ENCODE measurements around the gene RXFP1.
"Not testable (repeated sequence)": the region's sequence is repeated elsewhere in the genome, so short reads cannot be mapped to it uniquely, and the experiment has no call there.

RXFP1 gene

GRCh38 chr4:158621729-158622128 is 100.0 kb downstream of the RXFP1 start:
- DNase-seq = no peak

- no peak for DNase-seq
Observed at GRCh38 chr4:158622251-158622650, 100.6 kb downstream of the RXFP1 start.

GRCh38 chr4:158624889-158625478 is 103.3 kb downstream of the RXFP1 start:
- DNase-seq = peak in 1 of 2 experiments; percentile 37

DNA sequence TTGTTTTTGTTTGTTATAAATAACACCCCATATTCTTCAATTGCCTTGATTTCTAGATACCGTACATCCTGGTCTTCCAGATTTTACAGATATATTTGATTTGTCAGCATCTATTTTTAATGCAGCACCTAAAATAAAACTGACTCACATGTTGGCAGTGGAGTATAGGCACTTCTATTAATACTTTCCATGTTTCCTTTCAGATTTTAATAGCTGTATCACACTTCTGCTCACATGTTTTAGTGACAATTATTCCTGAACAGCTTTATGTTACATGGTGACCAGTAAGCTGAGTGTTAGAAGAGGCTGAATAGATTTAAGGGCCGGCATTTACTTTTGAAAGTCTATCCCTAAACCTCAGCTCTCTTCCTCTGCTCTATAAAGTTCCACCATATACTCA is 103.9 kb downstream of the RXFP1 start:
- DNase-seq = no peak

DNA sequence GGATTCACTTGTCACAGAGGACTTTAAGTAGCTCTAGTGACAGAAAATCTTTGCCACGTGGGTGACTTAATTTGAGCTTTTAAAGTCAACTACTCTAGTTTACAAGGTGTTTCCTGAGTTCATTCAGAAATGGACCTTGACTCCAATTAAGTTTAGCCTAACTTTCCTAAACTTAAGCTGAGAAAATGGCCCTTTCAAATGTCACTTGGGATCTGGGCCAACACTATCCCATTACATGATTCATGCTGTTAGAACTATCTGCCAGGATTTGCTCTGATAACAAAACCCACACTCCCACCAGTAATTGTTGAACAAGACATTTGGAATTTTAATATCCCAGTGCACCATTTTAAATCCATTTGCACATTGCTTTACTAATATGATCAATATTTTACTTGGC is 109.2 kb downstream of the RXFP1 start:
- peak in 1 of 2 experiments; percentile 9 for DNase-seq

DNA sequence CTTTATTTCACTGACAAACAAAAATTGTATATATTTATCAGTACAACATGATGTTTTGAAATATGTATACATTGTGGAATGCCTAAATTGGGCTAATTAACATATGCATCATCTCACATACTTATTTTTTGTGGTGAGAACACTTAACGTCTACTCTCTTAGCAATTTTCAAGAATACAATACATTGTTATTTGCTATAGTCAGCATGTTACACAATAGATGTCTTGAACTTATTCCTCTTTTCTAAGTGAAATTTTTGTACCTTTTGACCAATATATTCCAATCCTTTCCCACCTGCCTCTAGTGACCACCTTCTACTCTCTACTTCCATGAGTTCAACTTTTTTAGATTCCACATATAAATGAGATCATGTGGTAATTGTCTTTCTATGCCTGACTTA is 114.9 kb downstream of the RXFP1 start:
- no peak for DNase-seq

DNA sequence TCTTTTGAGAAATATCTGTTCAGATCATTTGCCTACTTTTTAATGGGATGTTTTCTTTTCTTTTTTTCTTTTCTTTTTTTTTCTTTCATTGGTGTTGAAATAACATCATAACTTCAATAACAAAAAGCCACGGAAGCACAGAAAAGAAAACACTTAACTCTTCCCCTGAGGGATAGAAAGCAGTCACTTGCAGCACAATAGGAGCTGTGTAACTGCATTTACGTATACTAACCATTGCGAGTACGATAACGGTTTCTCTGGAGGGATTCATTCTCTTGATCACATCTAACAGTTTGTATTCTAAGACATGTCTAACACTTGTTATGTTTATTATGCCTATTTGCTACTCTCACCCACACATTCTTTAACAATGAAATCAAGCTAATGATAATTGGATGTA is 122.7 kb downstream of the RXFP1 start:
- DNase-seq = no peak

- DNase-seq = no peak
Observed at GRCh38 chr4:158644760-158645159, 123.1 kb downstream of the RXFP1 start.

DNA sequence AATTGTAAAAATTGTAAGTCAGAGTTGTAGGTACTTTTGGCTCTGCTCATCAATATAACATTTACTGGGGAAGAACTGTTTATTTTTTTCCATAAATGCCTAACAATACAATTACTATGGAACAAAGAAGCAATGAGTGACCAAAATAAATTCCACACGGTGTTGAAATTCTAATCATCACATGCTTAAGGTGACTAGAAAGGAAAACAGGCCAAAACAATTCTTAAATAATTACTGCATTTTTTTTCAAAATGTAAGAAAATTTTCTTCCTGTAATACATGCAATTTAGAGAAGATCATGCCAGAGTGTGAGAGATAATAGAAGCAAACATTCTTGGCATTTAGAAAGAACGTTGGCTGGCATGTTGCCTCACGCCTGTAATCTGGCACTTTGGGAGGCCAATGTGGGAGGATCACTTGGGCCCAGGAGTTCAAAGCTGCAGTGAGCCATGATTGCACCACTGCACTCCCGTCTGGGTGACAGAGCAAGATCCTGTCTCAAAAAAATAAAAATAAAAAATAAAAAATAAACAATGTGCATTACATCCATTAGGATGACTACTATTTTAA is 127.5 kb downstream of the RXFP1 start:
- no peak for DNase-seq

DNA sequence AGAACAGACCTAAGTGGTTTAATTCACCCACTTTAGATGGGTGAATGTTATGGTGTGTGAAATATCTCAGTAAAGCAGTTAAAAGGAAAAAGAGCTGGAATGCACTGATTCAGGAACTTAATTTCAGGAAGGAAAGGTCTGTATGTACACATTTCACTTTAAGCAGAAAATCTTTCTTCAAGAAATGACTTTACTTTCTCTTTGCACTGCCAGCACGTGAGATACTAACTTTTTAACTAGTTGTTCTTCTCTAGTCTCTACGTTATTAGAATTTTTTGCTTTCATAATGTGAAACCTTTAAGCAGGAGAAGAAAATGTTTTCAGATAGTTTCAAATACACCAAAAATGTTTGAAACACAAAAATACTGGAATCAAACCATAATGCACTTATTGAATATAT is 131.2 kb downstream of the RXFP1 start:
- no peak for DNase-seq

DNA sequence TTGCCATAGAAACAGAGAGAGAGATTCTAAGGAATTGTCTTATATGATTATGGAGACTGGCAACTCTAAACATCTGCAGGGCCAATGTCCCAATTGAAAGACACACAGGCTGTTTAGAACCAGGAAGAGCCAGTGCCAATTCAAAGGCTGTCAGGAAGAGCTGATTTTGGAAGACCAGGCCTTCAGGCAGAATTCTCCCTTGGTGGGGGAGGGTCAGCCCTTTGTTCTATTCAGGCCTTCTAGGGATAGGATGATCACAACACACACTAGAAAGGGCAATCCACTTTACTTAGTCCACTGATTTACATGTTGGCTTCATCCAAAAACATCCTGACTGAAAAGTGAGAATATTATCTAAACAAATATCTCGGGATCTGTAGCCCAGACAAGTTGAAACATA is 134.8 kb downstream of the RXFP1 start:
- no peak for DNase-seq

DNA sequence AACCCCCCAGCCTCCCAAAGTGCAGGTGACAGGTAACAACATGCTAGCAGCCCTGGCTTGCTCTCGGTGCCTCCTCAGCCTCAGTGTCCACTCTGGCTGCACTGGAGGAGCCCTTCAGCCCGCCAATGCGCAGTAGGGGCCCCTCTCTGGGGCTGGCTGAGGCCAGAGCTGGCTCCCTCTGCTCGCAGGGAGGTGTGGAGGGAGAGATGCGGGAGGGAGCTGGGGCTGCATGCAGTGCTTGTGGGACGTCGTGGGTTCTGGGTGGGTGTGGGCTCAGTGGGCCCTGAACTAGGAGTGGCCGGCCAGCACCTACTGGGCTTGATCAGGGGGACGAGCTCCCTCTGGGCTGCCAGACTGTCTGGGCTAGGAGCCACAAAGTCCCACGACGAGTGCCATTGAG is 135.6 kb downstream of the RXFP1 start:
- no peak for DNase-seq

DNA sequence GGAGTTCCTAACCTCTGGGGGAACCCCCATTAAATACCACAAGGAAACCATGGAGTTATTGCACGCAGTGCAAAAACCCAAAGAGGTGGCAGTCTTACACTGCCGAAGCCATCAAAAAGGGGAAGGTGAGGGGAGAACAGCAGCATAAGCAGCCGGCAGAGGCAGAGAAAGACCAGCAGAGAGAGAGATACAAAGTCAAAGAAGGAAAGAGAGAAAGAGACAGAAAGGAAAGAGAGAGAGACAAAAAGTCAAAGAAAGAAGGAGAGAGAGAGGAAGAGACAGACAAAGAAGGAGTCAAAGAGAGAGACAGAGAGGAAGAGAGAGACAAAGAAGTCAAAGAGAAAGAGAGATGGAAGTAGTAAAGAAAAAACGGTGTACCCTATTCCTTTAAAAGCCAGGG is 141.6 kb downstream of the RXFP1 start:
- DNase-seq = not testable (repeated sequence)

- not testable (repeated sequence) for DNase-seq
Observed at GRCh38 chr4:158663707-158664625, 142.3 kb downstream of the RXFP1 start.

- no peak for DNase-seq
Observed at GRCh38 chr4:158664806-158665205, 143.1 kb downstream of the RXFP1 start.

DNA sequence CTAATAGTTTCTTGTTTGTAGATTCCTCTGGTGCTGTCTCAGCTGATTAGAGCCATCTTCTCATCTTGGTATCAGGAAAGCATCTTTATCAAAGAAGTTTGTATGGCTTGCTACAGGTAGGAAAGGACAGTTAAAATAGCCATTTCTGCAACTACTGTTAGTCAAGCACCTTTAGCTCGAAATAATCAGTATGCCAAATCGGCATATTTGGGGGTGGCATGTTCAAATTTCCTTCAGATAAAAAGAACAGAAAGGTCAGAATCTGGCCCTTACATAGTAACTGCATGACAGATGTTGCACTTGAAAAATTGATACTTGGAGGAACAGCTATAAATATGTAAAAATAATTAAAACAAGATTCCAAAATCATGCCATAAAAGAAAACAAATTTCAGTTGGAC is 145.2 kb downstream of the RXFP1 start:
- DNase-seq = no peak

DNA sequence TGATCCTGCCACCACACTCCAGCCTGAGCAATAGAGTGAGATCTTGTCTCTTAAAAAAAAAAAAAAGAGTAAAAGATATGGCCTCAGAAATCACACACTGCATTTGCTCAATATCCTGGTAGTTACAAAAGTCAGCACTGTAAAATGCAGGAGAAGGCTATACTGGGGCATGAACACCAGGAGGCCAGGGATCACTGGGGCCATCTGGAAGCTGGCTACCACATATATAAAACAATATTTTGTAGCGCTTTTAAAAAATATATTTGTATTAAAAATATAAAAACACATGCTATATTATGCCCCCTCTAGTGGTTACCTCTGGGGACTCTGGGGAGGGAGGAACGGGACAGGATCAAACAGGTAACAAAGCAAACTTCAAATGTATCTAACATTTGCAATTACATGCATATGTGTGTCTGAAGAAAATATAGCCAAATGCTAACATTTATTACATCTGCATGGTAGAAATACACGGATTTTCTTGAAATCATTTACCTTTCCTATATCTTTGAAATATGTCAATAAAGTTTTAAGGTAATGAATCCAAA is 146.0 kb downstream of the RXFP1 start:
- peak in 1 of 2 experiments; percentile 12 for DNase-seq

DNA sequence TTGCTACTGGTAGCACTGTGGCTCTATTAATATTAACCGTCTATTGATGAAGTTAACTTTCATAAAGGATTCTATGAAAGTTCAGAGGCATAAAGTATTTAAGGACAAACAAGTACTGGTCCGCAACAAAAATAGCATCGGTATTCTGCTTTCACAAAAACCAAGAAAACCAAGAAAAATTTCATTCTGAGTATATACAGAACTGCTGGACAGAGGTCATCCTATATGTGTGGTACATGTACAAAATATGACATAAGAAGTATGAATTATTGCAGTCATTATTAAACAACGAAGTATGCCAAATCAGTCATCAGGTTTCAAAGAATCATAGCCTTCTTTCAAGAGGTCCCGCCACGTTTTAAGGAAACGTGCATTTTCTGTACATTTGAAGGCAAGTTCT is 147.6 kb downstream of the RXFP1 start:
- DNase-seq = no peak

DNA sequence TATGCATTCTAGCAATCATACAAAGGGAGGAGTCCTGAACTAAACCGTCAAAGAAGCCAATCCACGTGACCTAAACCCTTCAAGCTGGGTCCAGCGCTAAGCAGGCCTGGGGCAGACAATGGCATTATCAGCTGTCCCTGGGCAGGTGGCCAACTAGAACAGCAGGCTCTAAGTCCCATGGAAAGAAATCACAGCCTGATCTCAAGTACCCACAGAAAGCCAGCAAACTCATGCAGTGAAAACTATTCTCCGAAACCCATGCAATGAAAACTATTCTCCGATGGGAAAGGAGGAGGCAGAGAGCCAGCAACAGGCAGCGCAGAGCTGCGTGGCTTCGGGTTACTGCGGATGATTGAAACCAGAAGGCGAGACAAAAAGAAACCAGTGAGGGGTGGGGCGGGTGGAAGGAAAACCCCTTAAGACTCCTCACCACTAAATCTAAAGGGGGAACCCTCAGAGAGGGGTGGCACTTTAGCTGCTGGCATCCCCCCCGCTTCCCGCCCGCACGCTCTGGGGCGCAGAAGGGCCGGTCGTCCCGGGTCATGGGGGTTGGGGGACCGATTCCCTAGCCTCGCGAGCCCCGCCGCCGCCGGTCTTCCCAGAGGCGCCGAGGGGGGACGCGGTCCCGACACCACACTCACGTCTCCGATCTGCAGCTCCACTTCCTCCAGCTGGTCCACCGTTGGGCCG is 149.4 kb downstream of the RXFP1 start:
- DNase-seq = peak; percentile 76 to 82

DNA sequence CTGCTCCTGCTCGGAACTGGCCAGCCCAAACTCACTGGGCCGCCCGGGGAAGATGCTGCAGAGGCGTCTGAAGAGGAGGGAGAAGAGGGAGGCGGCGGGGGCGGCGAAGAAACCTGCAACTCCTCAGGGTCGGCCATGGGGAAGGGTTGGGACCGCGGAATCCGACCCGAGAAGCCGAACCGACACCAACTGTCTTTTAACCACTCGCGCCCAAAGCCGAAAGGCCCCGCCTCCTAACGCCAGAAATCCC is 149.9 kb downstream of the RXFP1 start, which contains the start of gene C4orf46:
Gene C4orf46, minus strand, starts transcription at position 223 of the 250 bp plus-strand sequence. Its CDS starts 86 bp downstream, at position 137.
- DNase-seq = no peak

- peak; percentile 96 for DNase-seq
Observed at GRCh38 chr4:158671915-158672806, 150.5 kb downstream of the RXFP1 start, which contains the start of gene ETFDH. TSS of gene ETFDH (plus strand) at chr4:158672296. CDS start at chr4:158672457, 161 bp downstream.

- no peak for DNase-seq
Observed at GRCh38 chr4:158673633-158674032, 152.0 kb downstream of the RXFP1 start.

All from NCI-H524 (cell line).